Activated CD8-positive, alpha-beta T cell treated with anti-CD3 and anti-CD28 coated beads for 36 hours (primary cell): Measurements from ENCODE around the gene PRSS1. TPM values are rescaled to one million over a fixed set of nuclear protein-coding genes. Genes with fewer than 3 reads are reported as not detected.

Experiments
- ATAC-seq: fragments of 200-7000 bp; cut with Tn5 transposase; one replicate; pipeline ENCODE4 v1.10.0; 2021; ENCODE audit warnings: mild to moderate bottlenecking, moderate library complexity
- CTCF ChIA-PET: fragments of 350-600 bp; sonication (Branson Sonifier 250); formaldehyde crosslinking; loops from one replicate; lab custom pipeline; 2021; ENCODE audit warnings: antibody characterized with exemption; lab: Charles Lee
- POLR2A ChIA-PET: fragments of 350-600 bp; sonication (Branson Sonifier 250); formaldehyde crosslinking; loops from one replicate; lab custom pipeline; 2021; ENCODE audit warnings: antibody characterized with exemption; lab: Charles Lee
- DNase-seq: peaks from one replicate; pipeline ENCODE4 v3.0.0-alpha.2; 2020
- H3K27ac Mint-ChIP-seq: one replicate; pipeline ENCODE4 v1.8.0; 2021; ENCODE audit warnings: mild to moderate bottlenecking, mixed read lengths
- H3K27me3 Mint-ChIP-seq: one replicate; pipeline ENCODE4 v1.8.0; 2021; ENCODE audit warnings: mixed read lengths
- H3K36me3 Mint-ChIP-seq: one replicate; pipeline ENCODE4 v1.8.0; 2021; ENCODE audit warnings: low read depth, mixed read lengths
- H3K4me1 Mint-ChIP-seq: one replicate; pipeline ENCODE4 v1.8.0; 2021; ENCODE audit warnings: low read depth, mixed read lengths
- H3K4me3 Mint-ChIP-seq: one replicate; pipeline ENCODE4 v1.8.0; 2021; ENCODE audit warnings: mild to moderate bottlenecking, moderate library complexity, mixed read lengths
- H3K9me3 Mint-ChIP-seq: one replicate; pipeline ENCODE4 v1.8.0; 2021; ENCODE audit warnings: mixed read lengths
- CTCF ChIP-seq: fragments of 200-600 bp; IDR thresholded peaks from one replicate; pipeline ENCODE4 v1.8.0; 2022; ENCODE audit warnings: antibody characterized with exemption, mild to moderate bottlenecking
- intact Hi-C: fragments of 100-400 bp; cut with micrococcal nuclease; formaldehyde crosslinking; loops from one replicate; pipeline ENCODE4 v1.10.0; 2022
- total RNA-seq, 2 experiments: library from RNA; stranded (reverse); gene quantifications; one replicate each; pipeline ENCODE4 v1.2.3, GENCODE V29; 2021

PRSS1 gene
- total RNA-seq, 2 experiments from 2014 or later = not detected

DNA sequence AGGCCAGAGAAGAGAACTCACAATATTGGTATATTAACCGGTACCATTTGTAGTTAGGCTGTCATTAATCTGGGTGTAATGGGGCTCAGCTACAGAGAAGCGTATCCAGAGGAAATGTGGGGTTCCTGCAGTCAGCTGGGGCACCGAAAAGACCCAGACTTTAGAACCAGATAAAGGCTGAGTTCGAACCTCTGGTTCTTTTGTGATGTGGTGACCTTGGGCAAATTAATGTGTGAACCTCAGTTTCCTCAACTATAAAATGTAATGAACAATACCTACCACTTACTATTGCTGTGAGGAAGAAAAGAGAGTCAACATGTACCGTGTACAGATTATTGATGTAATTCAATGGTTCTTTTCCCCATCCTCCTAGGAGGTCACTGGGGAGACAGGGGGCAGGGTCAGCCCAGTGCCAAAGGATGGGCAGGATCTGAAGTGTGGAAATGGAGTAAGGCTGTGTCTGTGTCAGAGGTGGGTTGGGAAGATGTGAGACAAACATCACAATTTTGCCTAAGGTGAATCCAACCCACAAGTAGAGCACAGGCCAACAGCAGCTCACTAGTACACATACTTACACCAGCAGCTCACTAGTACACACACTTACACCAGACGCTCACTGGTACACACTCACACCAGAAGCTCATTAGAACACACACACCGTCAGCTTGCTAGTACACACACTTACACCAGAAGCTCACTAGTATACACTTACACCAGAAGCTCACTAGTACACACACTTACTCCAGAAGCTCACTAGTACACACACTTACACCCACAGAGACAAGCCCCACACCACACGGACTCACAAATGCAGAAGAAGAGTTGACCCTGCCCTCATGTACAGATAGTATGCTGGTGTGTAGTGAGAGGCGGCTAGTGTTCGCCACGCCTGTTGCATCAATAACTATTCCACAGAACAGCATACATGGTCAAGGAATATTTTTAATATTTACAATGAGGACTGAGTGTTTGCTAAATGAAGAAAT lies 49.5 kb downstream of the PRSS1 start:
- no peaks in the 10 kb centered on the region for H3K27me3 Mint-ChIP-seq
- ChIA-PET POLR2A (interaction anchor here (0.6 to 25.3 kb wide), 21 partner anchors 6 to 490 kb away, joined by 3 to 1391 read pairs (median 4); no protein-coding TSS in a partner anchor), CTCF (interaction anchor here (1.0 to 8.3 kb wide), 6 partner anchors 9 to 264 kb away, joined by 3 to 145 read pairs (median 8); no protein-coding TSS in a partner anchor)
- no peaks in the 10 kb centered on the region for H3K9me3 Mint-ChIP-seq
- peaks cover 56% of the 10 kb centered on the region for H3K4me1 Mint-ChIP-seq
- H3K4me3 Mint-ChIP-seq = peak overlapping the region; percentile 100
- peak overlapping the region; percentile 97 for H3K27ac Mint-ChIP-seq
- ATAC-seq (peak; percentile 22), DNase-seq (peak; percentile 47)
- TF ChIP-seq CTCF = no peak
- peaks cover 87% of the 10 kb centered on the region for H3K36me3 Mint-ChIP-seq
- intact Hi-C loops = loop anchor here (1.0 to 5.0 kb wide), 2 partner anchors 10 to 416 kb away; no protein-coding TSS in a partner anchor

DNA sequence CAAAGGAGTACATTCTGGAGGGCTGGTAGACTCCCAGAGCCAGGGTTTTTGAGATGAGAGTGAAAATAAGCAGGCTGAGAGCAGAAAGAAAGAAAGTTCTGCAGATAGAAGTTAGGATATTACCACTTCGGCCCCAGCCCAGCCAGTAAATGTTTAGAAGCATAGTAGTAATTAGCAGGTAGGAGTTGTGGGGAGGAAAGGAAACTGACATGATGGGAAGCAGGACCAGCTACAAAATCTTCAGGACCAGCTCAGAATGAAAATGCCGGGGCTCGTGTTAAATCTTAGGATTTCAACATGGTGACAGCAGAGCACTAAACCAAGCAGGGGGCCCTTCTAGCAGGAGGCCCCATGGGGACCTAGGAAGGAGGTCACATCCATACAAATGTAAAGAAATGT lies 50.2 kb downstream of the PRSS1 start:
- DNase-seq (peak; percentile 26), ATAC-seq (no peak)
- Mint-ChIP-seq H3K4me1 (peaks cover 56% of the 10 kb centered on the region), H3K9me3 (no peaks in the 10 kb centered on the region), H3K36me3 (peaks cover 87% of the 10 kb centered on the region), H3K27me3 (no peaks in the 10 kb centered on the region), H3K27ac (peak overlapping the region; percentile 97), H3K4me3 (peak overlapping the region; percentile 100)
- intact Hi-C loops = loop anchor here (1.0 to 5.0 kb wide), 2 partner anchors 9 to 417 kb away; no protein-coding TSS in a partner anchor
- POLR2A ChIA-PET = interaction anchor here (0.8 to 25.3 kb wide), 10 partner anchors 7 to 491 kb away, joined by 3 to 1391 read pairs (median 4); no protein-coding TSS in a partner anchor
- no peak for TF ChIP-seq CTCF
- CTCF ChIA-PET = interaction anchor here (1.8 to 8.3 kb wide), 5 partner anchors 10 to 265 kb away, joined by 5 to 145 read pairs (median 9); no protein-coding TSS in a partner anchor

DNA sequence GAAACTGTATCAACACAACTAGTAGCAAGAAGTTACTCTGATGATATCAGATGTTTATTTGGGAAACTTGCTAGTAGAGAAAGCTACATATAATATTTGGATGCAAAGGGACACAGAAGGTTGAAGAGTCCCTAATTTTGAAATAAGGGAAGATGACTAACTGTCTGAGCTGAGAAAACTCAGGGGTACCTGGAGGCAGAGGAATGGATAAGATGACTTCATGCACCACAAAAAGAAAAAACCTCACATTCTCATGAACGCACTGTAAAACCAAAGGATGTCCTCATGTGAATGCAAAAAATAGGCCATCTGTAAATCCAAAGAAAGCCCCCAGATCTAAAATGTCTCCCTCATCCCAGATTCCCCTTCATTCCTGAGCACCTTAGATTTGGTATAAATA lies 50.8 kb downstream of the PRSS1 start:
- ChIA-PET POLR2A (interaction anchor here (1.1 to 25.3 kb wide), 6 partner anchors 7 to 461 kb away, joined by 3 to 1391 read pairs (median 23); no protein-coding TSS in a partner anchor), CTCF (interaction anchor here (2.4 to 8.3 kb wide), 3 partner anchors 9 to 14 kb away, joined by 9 to 145 read pairs (median 19); no protein-coding TSS in a partner anchor)
- Mint-ChIP-seq H3K4me1 (peaks cover 56% of the 10 kb centered on the region), H3K27ac (peak overlapping the region; percentile 97), H3K27me3 (no peaks in the 10 kb centered on the region), H3K9me3 (no peaks in the 10 kb centered on the region), H3K4me3 (peak overlapping the region; percentile 100), H3K36me3 (peaks cover 91% of the 10 kb centered on the region)
- ATAC-seq = peak; percentile 5
- peak; percentile 21 for DNase-seq
- intact Hi-C loops = loop anchor here (10.0 kb wide), 2 partner anchors 355 to 495 kb away; no protein-coding TSS in a partner anchor
- TF ChIP-seq CTCF = no peak

- Mint-ChIP-seq H3K4me3 (peak overlapping the region; percentile 100), H3K4me1 (peaks cover 59% of the 10 kb centered on the region), H3K27me3 (no peaks in the 10 kb centered on the region), H3K36me3 (peaks cover 95% of the 10 kb centered on the region), H3K9me3 (no peaks in the 10 kb centered on the region), H3K27ac (peak overlapping the region; percentile 97)
- intact Hi-C loops = loop anchor here (10.0 kb wide), 2 partner anchors 356 to 496 kb away; no protein-coding TSS in a partner anchor
- ChIA-PET CTCF (interaction anchor here (0.7 to 8.3 kb wide), 3 partner anchors 8 to 209 kb away, joined by 3 to 145 read pairs (median 19); no protein-coding TSS in a partner anchor), POLR2A (interaction anchor here (0.6 to 25.3 kb wide), 4 partner anchors 6 to 176 kb away, joined by 3 to 1391 read pairs (median 716); no protein-coding TSS in a partner anchor)
- ATAC-seq (no peak), DNase-seq (peak; percentile 35)
- TF ChIP-seq CTCF = no peak
Measured at GRCh38 chr7:142800699-142801260, 51.5 kb downstream of the PRSS1 start.
